IMR-90 (cell line): ENCODE measurements around the gene CCDC83. TPM values are rescaled to one million over a fixed set of nuclear protein-coding genes. Genes with fewer than 3 reads are reported as not detected.

Source experiments
- ATAC-seq: fragments of 200-7000 bp; cut with Tn5 transposase; 2 replicates; pipeline ENCODE4 v1.9.1; 2020; ENCODE audit warnings: low read depth, mild to moderate bottlenecking, moderate library complexity
- BruUV-seq: library from RNA; stranded (reverse); fragments of 400-500 nt; replicated peaks from 2 replicates; lab custom pipeline; 2021; lab: Mats Ljungman, UMichigan
- CTCF ChIA-PET: fragments of 300-600 bp; formaldehyde crosslinking; extraction: SDS; loops from one replicate; lab custom pipeline; 2021; ENCODE audit warnings: antibody characterized with exemption; lab: Yijun Ruan, JAX
- POLR2A ChIA-PET: fragments of 300-600 bp; sonication (Branson Sonifier 250); formaldehyde crosslinking; loops from one replicate; lab custom pipeline; 2022; ENCODE audit warnings: antibody characterized with exemption; ENCODE audit not compliant: unreplicated experiment; lab: Charles Lee
- DNase-seq: peaks from one replicate; pipeline ENCODE4 v3.0.0; 2013
- H2AFZ ChIP-seq: replicated peaks from 2 replicates; pipeline ENCODE3; 2013; ENCODE audit warnings: low read length, mild to moderate bottlenecking; ENCODE audit not compliant: poor library complexity
- H2AK5ac ChIP-seq: 2 replicates; pipeline ENCODE4 v1.6.1; 2013; ENCODE audit warnings: low read depth, low read length, inconsistent platforms
- H2AK9ac ChIP-seq: replicated peaks from 2 replicates; pipeline ENCODE3; 2013; ENCODE audit warnings: mild to moderate bottlenecking, low read depth, low read length, moderate library complexity; ENCODE audit not compliant: poor library complexity
- H2BK120ac ChIP-seq: 2 replicates; pipeline ENCODE4 v1.6.1; 2013; ENCODE audit warnings: low read depth, low read length, inconsistent platforms
- H2BK15ac ChIP-seq: 3 replicates; pipeline ENCODE4 v1.6.1; 2013; ENCODE audit warnings: low read depth, low read length, inconsistent platforms
- H2BK20ac ChIP-seq: 2 replicates; pipeline ENCODE4 v1.6.1; 2013; ENCODE audit warnings: low read depth, mild to moderate bottlenecking, inconsistent platforms, low read length, moderate library complexity
- H2BK5ac ChIP-seq: 2 replicates; pipeline ENCODE4 v1.6.1; 2013; ENCODE audit warnings: mild to moderate bottlenecking, low read depth, low read length, inconsistent platforms; ENCODE audit not compliant: poor library complexity, severe bottlenecking
- H3K14ac ChIP-seq: replicated peaks from 2 replicates; pipeline ENCODE4 v1.6.1; 2013; ENCODE audit warnings: low read depth, low read length, inconsistent platforms
- H3K18ac ChIP-seq: 2 replicates; pipeline ENCODE4 v1.6.1; 2013; ENCODE audit warnings: low read depth, low read length, control low read depth
- H3K23ac ChIP-seq: 2 replicates; pipeline ENCODE4 v1.6.1; 2013; ENCODE audit warnings: low read depth, low read length, inconsistent platforms
- H3K27ac ChIP-seq: 2 replicates; pipeline ENCODE4 v1.5.1; 2013; ENCODE audit warnings: mild to moderate bottlenecking, control low read depth, low read length; ENCODE audit not compliant: insufficient read depth
- H3K27me3 ChIP-seq: 2 replicates; pipeline ENCODE4 v1.6.1; 2013; ENCODE audit warnings: low read length; ENCODE audit not compliant: control insufficient read depth, insufficient read depth
- H3K36me3 ChIP-seq: 2 replicates; pipeline ENCODE4 v1.6.1; 2013; ENCODE audit warnings: low read length, mixed read lengths; ENCODE audit not compliant: control insufficient read depth, insufficient read depth
- H3K4ac ChIP-seq: 2 replicates; pipeline ENCODE4 v1.6.1; 2013; ENCODE audit warnings: low read depth, low read length, inconsistent platforms
- H3K4me1 ChIP-seq: 2 replicates; pipeline ENCODE4 v1.6.1; 2013; ENCODE audit warnings: low read length, mixed read lengths; ENCODE audit not compliant: control insufficient read depth, insufficient read depth
- H3K4me2 ChIP-seq: 2 replicates; pipeline ENCODE4 v1.6.1; 2013; ENCODE audit warnings: low read depth, mild to moderate bottlenecking, control low read depth, low read length, moderate library complexity
- H3K4me3 ChIP-seq: 2 replicates; pipeline ENCODE4 v1.5.1; 2013; ENCODE audit warnings: low read depth, mild to moderate bottlenecking, control low read depth, low read length, moderate library complexity; ENCODE audit not compliant: insufficient read depth
- H3K56ac ChIP-seq: 2 replicates; pipeline ENCODE4 v1.6.1; 2013; ENCODE audit warnings: low read length, inconsistent platforms; ENCODE audit not compliant: insufficient read depth; ENCODE audit errors: extremely low read depth
- H3K79me1 ChIP-seq, 2 experiments: 2 replicates each; pipeline ENCODE4 v1.6.1; 2013; ENCODE audit warnings: low read length in 2 of 2, inconsistent platforms in 1 of 2, low read depth in 1 of 2
- H3K9ac ChIP-seq: 2 replicates; pipeline ENCODE4 v1.6.1; 2013; ENCODE audit warnings: low read depth, low read length, control low read depth
- H3K9me1 ChIP-seq: 2 replicates; pipeline ENCODE4 v1.6.1; 2013; ENCODE audit warnings: low read length, inconsistent platforms; ENCODE audit not compliant: insufficient read depth
- H3K9me3 ChIP-seq: 2 replicates; pipeline ENCODE4 v1.6.1; 2013; ENCODE audit warnings: low read length; ENCODE audit not compliant: control insufficient read depth, insufficient read depth
- H4K20me1 ChIP-seq: 2 replicates; pipeline ENCODE4 v1.6.1; 2013; ENCODE audit warnings: low read length, inconsistent platforms; ENCODE audit not compliant: insufficient read depth
- H4K5ac ChIP-seq: 2 replicates; pipeline ENCODE4 v1.6.1; 2013; ENCODE audit warnings: mild to moderate bottlenecking, low read depth, low read length, control low read depth
- H4K8ac ChIP-seq, 2 experiments: 2 replicates each; pipeline ENCODE4 v1.6.1; 2013; ENCODE audit warnings: low read depth in 2 of 2, low read length in 2 of 2, control low read depth in 1 of 2, inconsistent platforms in 1 of 2
- H4K91ac ChIP-seq: 2 replicates; pipeline ENCODE4 v1.6.1; 2013; ENCODE audit warnings: low read depth, low read length, inconsistent platforms; ENCODE audit not compliant: insufficient read depth
- CEBPB ChIP-seq: IDR thresholded peaks from 2 replicates; pipeline ENCODE4 v1.6.1; 2012; ENCODE audit warnings: low read depth, low read length, improper control_type of control experiment
- RFX5 ChIP-seq: IDR thresholded peaks from 2 replicates; pipeline ENCODE4 v1.8.0; 2012; ENCODE audit warnings: low read depth, mild to moderate bottlenecking, low read length, moderate library complexity
- WGBS, 2 experiments: methylation state at CpG; one replicate each; pipeline versions ENCODE4 v1.1.5 to v1.1.7; 2013; ENCODE audit warnings: missing lambda C conversion rate in 2 of 2; ENCODE audit not compliant: insufficient read length in 1 of 2; ENCODE audit errors: extremely low coverage in 2 of 2; 5-methylcytosine and 5-hydroxymethylcytosine counted together
- dilution Hi-C: fragments of 300-500 bp; cut with HindIII; formaldehyde crosslinking; loops from one replicate; pipeline ENCODE4 v1.14.3; 2018; ENCODE audit warnings: low sequenced_read_pairs; ENCODE audit not compliant: unreplicated experiment
- in situ Hi-C: fragments of 300-500 bp; cut with MboI; formaldehyde crosslinking; loops from 3 replicates; pipeline ENCODE4 v1.14.3; 2019; ENCODE audit warnings: low sequenced_read_pairs, inconsistent platforms, mixed read lengths
- intact Hi-C: fragments of 100-400 bp; cut with micrococcal nuclease; formaldehyde crosslinking; loops from 2 replicates; pipeline ENCODE4 v1.10.0; 2022
- polyA plus RNA-seq, 3 experiments: library from polyadenylated mRNA; depleted of rRNA; stranded (reverse); fragments of >200 nt; gene quantifications; 2 replicates each; pipeline ENCODE4 v1.2.3, GENCODE V29; 2012; ENCODE audit warnings: low replicate concordance in 1 of 3
- total RNA-seq: library from RNA; depleted of rRNA; stranded (reverse); fragments of >200 nt; gene quantifications from 2 replicates; pipeline ENCODE4 v1.2.3, GENCODE V29; 2012

Gene CCDC83
- total and polyA plus RNA-seq, 2 of the 4 experiments (the other 2 are of a cell fraction) = not detected

DNA sequence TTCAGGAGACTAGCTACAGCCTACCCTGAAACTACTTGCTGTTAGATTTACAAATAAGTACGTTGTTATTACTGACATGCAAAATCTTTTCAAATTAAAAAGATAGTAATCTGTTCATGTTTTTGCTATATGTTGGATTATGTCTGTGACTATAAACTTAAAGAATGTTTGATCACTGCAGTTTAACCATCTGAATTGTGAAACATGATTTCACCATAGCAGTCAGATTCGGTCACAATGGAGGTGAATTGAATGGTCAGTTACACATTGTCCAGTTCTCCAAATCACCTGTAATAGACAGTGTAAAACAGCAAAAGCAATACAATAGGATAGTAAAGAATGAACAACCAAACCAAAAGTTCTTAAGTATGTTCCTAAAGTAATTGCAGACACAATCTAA is 43.3 kb downstream of the CCDC83 start:
- H2AFZ ChIP-seq = no peak overlapping the region
- H2BK15ac ChIP-seq = no peak overlapping the region
- no peaks in the 10 kb centered on the region for H4K20me1 ChIP-seq
- H3K14ac ChIP-seq = no peak overlapping the region
- H3K9me3 ChIP-seq = no peaks in the 10 kb centered on the region
- no peak overlapping the region for H4K5ac ChIP-seq
- no peak overlapping the region for H2AK5ac ChIP-seq
- intact Hi-C loops = no loop called here
- no peaks in the 10 kb centered on the region; the same call in 1 of the 2 replicates for H3K4me1 ChIP-seq
- no peak overlapping the region for H3K56ac ChIP-seq
- H4K8ac ChIP-seq = no peak overlapping the region
- no peak overlapping the region for H2BK20ac ChIP-seq
- no peak overlapping the region for H4K91ac ChIP-seq
- H3K27me3 ChIP-seq = no peaks in the 10 kb centered on the region
- ATAC-seq (no peak), DNase-seq (peak; percentile 11)
- CTCF ChIA-PET = no interaction called here
- no peak overlapping the region for H3K18ac ChIP-seq
- no peak overlapping the region for H2BK120ac ChIP-seq
- POLR2A ChIA-PET = no interaction called here
- no TSS peak for BruUV-seq
- H3K79me1 ChIP-seq = no peaks in the 10 kb centered on the region
- no peak overlapping the region for H2BK5ac ChIP-seq
- H3K4me3 ChIP-seq = no peak overlapping the region
- dilution Hi-C loops = no loop called here
- no CpG with 5 or more reads among the region's 2 CpGs for WGBS, 2 experiments
- no peak overlapping the region for H3K4ac ChIP-seq
- H3K27ac ChIP-seq = no peak overlapping the region
- H3K23ac ChIP-seq = no peak overlapping the region
- no peaks in the 10 kb centered on the region for H3K9me1 ChIP-seq
- no peaks in the 10 kb centered on the region for H3K36me3 ChIP-seq
- no peak overlapping the region for H3K9ac ChIP-seq
- no peak overlapping the region for H2AK9ac ChIP-seq
- H3K4me2 ChIP-seq = no peak overlapping the region
- no peak for TF ChIP-seq RFX5
- TF ChIP-seq CEBPB = peak; percentile 35; the same call in 1 of the 2 replicates
- in situ Hi-C loops = no loop called here
